Endothelial cell of umbilical vein (primary cell): Measurements from ENCODE around the gene GUCA2B. TPM values are rescaled to one million over a fixed set of nuclear protein-coding genes. Genes with fewer than 3 reads are reported as not detected.

Experiments
- BruUV-seq: library from RNA; stranded (reverse); fragments of 400-500 nt; replicated peaks from 2 replicates; lab custom pipeline; 2021; lab: Mats Ljungman, UMichigan
- CTCF ChIA-PET: fragments of 300-600, 350-600 bp; sonication (Branson Sonifier 250); formaldehyde crosslinking; loops from one replicate; lab custom pipeline; 2021; ENCODE audit warnings: antibody characterized with exemption, inconsistent platforms; lab: Charles Lee
- POLR2A ChIA-PET: fragments of 300-600, 350-600 bp; sonication (Branson Sonifier 250); formaldehyde crosslinking; loops from one replicate; lab custom pipeline; 2021; ENCODE audit warnings: antibody characterized with exemption, inconsistent platforms; lab: Charles Lee
- DNase-seq: peaks from one replicate; pipeline ENCODE4 v3.0.0-alpha.2; 2011; ENCODE audit warnings: low read depth, low spot score
- FAIRE-seq: peaks from 2 replicates; lab custom pipeline; 2011; peaks lifted over from hg19 to GRCh38; lab: Jason Lieb, UNC
- H2AFZ ChIP-seq: 2 replicates; pipeline ENCODE4 v1.6.0; 2012; ENCODE audit warnings: low read depth, low read length, control low read depth, inconsistent platforms
- H3K27ac ChIP-seq: 2 replicates; pipeline ENCODE4 v1.5.1; 2011; ENCODE audit warnings: low read depth, mild to moderate bottlenecking, control low read depth, low read length, moderate library complexity; ENCODE audit not compliant: insufficient read depth
- H3K27me3 ChIP-seq, 2 experiments: 2 replicates each; pipeline versions ENCODE4 v1.6.0 to v1.6.1; 2011; ENCODE audit warnings: low read length in 2 of 2, mixed read lengths in 1 of 2; ENCODE audit not compliant: control insufficient read depth in 2 of 2, insufficient read depth in 2 of 2
- H3K36me3 ChIP-seq, 2 experiments: 2 replicates in 1 of 2; 3 replicates in 1 of 2; pipeline ENCODE4 v1.5.1; 2011; ENCODE audit warnings: low read length in 2 of 2, mild to moderate bottlenecking in 1 of 2, moderate library complexity in 1 of 2; ENCODE audit not compliant: control insufficient read depth in 2 of 2, insufficient read depth in 2 of 2; ENCODE audit errors: extremely low read depth in 1 of 2
- H3K4me1 ChIP-seq: 3 replicates; pipeline ENCODE4 v1.5.1; 2011; ENCODE audit warnings: mild to moderate bottlenecking, low read length; ENCODE audit not compliant: control insufficient read depth, insufficient read depth; ENCODE audit errors: extremely low read depth
- H3K4me2 ChIP-seq: 2 replicates; pipeline ENCODE4 v1.6.1; 2011; ENCODE audit warnings: low read length, control low read depth, mixed read lengths; ENCODE audit not compliant: insufficient read depth
- H3K4me3 ChIP-seq, 3 experiments: fragments of 200-600 bp in 1 of 3; sonication (generic), shearing (Covaris generic) in 1 of 3; replicated peaks in 1 of 3; 2 replicates each; pipeline ENCODE4 v1.5.1; 2011 to 2016; ENCODE audit warnings: control low read depth in 3 of 3, low read length in 3 of 3, mild to moderate bottlenecking in 2 of 3, inconsistent platforms in 1 of 3, low read depth in 1 of 3, moderate library complexity in 1 of 3; ENCODE audit not compliant: insufficient read depth in 1 of 3
- H3K79me2 ChIP-seq: 2 replicates; pipeline ENCODE4 v1.6.0; 2012; ENCODE audit warnings: low read length, inconsistent platforms; ENCODE audit not compliant: control insufficient read depth, insufficient read depth
- H3K9ac ChIP-seq: replicated peaks from 2 replicates; pipeline ENCODE3; 2011; ENCODE audit warnings: low read length, control low read depth; ENCODE audit not compliant: insufficient read depth; ENCODE audit errors: extremely low read depth
- H3K9me1 ChIP-seq: replicated peaks from 3 replicates; pipeline ENCODE4 v1.6.0; 2011; ENCODE audit warnings: mild to moderate bottlenecking, low read length; ENCODE audit not compliant: control insufficient read depth, insufficient read depth; ENCODE audit errors: extremely low read depth
- H3K9me3 ChIP-seq: replicated peaks from 2 replicates; pipeline ENCODE4 v1.5.1; 2012; ENCODE audit warnings: low read length, inconsistent platforms; ENCODE audit not compliant: control insufficient read depth, insufficient read depth
- H4K20me1 ChIP-seq: replicated peaks from 2 replicates; pipeline ENCODE3; 2011; ENCODE audit warnings: mild to moderate bottlenecking, low read length; ENCODE audit not compliant: control insufficient read depth, insufficient read depth; ENCODE audit errors: extremely low read depth
- EZH2 ChIP-seq: IDR thresholded peaks from 2 replicates; pipeline ENCODE4 v1.6.1; 2012; ENCODE audit warnings: borderline replicate concordance, low read depth, mild to moderate bottlenecking, moderate library complexity, low read length, inconsistent platforms; ENCODE audit not compliant: severe bottlenecking
- FOS ChIP-seq: IDR thresholded peaks from 2 replicates; pipeline ENCODE4 v1.6.1; 2011; ENCODE audit warnings: mild to moderate bottlenecking, low read length, moderate library complexity, borderline replicate concordance; ENCODE audit not compliant: insufficient read depth
- GATA2 ChIP-seq: IDR thresholded peaks from 2 replicates; pipeline ENCODE4 v1.7.0; 2011; ENCODE audit warnings: low read depth, mild to moderate bottlenecking, moderate library complexity, mixed read lengths, low read length; ENCODE audit not compliant: insufficient read length, insufficient read depth
- JUN ChIP-seq: IDR thresholded peaks from 2 replicates; pipeline ENCODE4 v1.6.1; 2011; ENCODE audit warnings: borderline replicate concordance, low read depth; ENCODE audit not compliant: insufficient read length, insufficient read depth
- MYC ChIP-seq: IDR thresholded peaks from one replicate; pipeline ENCODE4 v1.6.1; 2011; ENCODE audit warnings: mild to moderate bottlenecking, low read depth, low read length
- POLR2A ChIP-seq: IDR thresholded peaks from 2 replicates; pipeline ENCODE4 v1.6.1; 2012; ENCODE audit warnings: low read depth, mild to moderate bottlenecking, control low read depth, low read length
- POLR2AphosphoS5 ChIP-seq: IDR thresholded peaks from 2 replicates; pipeline ENCODE4 v1.6.1; 2012; ENCODE audit warnings: low read depth, mild to moderate bottlenecking, control low read depth, low read length, moderate library complexity; ENCODE audit not compliant: insufficient read depth
- dilution Hi-C: fragments of 300-500 bp; cut with MboI; formaldehyde crosslinking; loops from one replicate; pipeline ENCODE4 v1.15.0; 2019; ENCODE audit warnings: low sequenced_read_pairs; ENCODE audit not compliant: extremely low pct_ligation_motif_present
- intact Hi-C: fragments of 100-400 bp; cut with micrococcal nuclease; formaldehyde crosslinking; loops from one replicate; pipeline ENCODE4 v1.10.0; 2022
- polyA plus RNA-seq, 4 experiments: library from polyadenylated mRNA; depleted of rRNA in 3 of 4; stranded (reverse) in 3 of 4; unstranded in 1 of 4; fragments of >200 nt; gene quantifications; 2 replicates each; pipeline versions ENCODE4 v1.2.1 to v1.2.3, GENCODE V29; 2011 to 2012; ENCODE audit warnings: missing spikeins in 1 of 4
- total RNA-seq: library from RNA; stranded (reverse); gene quantifications from 2 replicates; pipeline ENCODE4 v1.2.3, GENCODE V29; 2021
- TF ChIP-seq, protein P1 (sequence below): IDR thresholded peaks from 2 replicates; pipeline ENCODE4 v1.6.1; 2011; ENCODE audit not compliant: insufficient read depth, insufficient read length
- TF ChIP-seq, protein P2 (sequence below), 2 donors: IDR thresholded peaks; 1 replicate in 1 of 2; 2 replicates in 1 of 2; pipeline ENCODE4 v1.5.1; 2011; ENCODE audit warnings: low read length in 2 of 2, mild to moderate bottlenecking in 2 of 2, moderate library complexity in 2 of 2, control low read depth in 1 of 2, inconsistent platforms in 1 of 2, low read depth in 1 of 2; ENCODE audit not compliant: insufficient read depth in 1 of 2; ENCODE audit errors: extremely low read depth in 1 of 2

The GUCA2B gene
- total and polyA plus RNA-seq, 2 donors (not counting 3 experiments of a cell fraction or from before 2014, with no cell fraction given), result not detected

DNA sequence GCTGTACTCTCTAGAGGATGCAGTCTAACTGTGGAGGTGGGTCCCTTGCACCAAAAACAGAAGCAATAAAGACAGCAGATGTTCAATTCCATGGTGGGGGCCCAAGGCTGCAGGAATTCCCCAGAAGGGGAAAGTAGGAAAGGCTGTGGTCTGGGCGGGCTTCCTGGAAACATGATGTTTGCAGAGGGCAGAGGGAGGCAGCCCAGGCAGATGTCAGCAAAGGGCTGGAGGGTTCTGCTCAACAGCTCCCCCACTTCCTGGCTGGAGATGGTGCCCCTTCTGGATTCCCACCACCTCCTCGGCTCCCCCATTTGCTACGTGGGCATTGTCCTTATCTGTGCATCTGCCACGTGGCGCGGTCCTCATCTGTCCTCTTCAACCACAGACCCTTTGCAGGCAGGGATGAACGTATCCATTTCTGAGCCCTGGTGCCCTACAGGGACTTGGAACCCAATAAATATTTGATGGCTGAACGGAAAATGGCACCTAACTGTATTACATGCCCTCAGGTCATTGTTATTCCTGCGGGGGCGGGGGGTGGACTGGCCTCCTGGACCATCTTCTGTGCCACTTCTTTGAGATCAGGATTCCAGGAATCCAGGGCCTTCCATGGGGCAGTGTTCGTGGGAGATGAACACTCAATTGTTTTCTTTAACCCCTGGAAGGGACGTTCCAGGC is 8.4 kb upstream of the GUCA2B start:
- no peak overlapping the region for H2AFZ ChIP-seq
- no peaks in the 10 kb centered on the region for H3K79me2 ChIP-seq
- TF ChIP-seq, protein P1, sequence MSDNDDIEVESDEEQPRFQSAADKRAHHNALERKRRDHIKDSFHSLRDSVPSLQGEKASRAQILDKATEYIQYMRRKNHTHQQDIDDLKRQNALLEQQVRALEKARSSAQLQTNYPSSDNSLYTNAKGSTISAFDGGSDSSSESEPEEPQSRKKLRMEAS, result no peak
- TF ChIP-seq JUN, result no peak
- TF ChIP-seq GATA2, result no peak
- no peak for TF ChIP-seq POLR2AphosphoS5
- no peak for TF ChIP-seq FOS
- no peak for TF ChIP-seq MYC
- TF ChIP-seq, protein P2, sequence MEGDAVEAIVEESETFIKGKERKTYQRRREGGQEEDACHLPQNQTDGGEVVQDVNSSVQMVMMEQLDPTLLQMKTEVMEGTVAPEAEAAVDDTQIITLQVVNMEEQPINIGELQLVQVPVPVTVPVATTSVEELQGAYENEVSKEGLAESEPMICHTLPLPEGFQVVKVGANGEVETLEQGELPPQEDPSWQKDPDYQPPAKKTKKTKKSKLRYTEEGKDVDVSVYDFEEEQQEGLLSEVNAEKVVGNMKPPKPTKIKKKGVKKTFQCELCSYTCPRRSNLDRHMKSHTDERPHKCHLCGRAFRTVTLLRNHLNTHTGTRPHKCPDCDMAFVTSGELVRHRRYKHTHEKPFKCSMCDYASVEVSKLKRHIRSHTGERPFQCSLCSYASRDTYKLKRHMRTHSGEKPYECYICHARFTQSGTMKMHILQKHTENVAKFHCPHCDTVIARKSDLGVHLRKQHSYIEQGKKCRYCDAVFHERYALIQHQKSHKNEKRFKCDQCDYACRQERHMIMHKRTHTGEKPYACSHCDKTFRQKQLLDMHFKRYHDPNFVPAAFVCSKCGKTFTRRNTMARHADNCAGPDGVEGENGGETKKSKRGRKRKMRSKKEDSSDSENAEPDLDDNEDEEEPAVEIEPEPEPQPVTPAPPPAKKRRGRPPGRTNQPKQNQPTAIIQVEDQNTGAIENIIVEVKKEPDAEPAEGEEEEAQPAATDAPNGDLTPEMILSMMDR (IDR thresholded peaks at IDR 0.05; ENCODE audit: extremely low read depth in 1 of 2, insufficient read depth in 1 of 2, low read depth in 1 of 2, low read length in 2 of 2), result no peak
- TF ChIP-seq EZH2, result no peak
- TF ChIP-seq POLR2A, result no peak
- H3K9me1 ChIP-seq, result no peaks in the 10 kb centered on the region
- no peak overlapping the region for H3K9ac ChIP-seq
- H3K27ac ChIP-seq, result no peak overlapping the region
- ChIA-PET CTCF (interaction anchor here (1.8 to 3.1 kb wide), 2 partner anchors 27 to 28 kb away, joined by 7 to 58 read pairs; no protein-coding TSS in a partner anchor), POLR2A (no interaction called here)
- no TSS peak for BruUV-seq
- H3K36me3 ChIP-seq, result no peaks in the 10 kb centered on the region
- peaks cover 21 to 22% of the 10 kb centered on the region in 2 experiments for H3K27me3 ChIP-seq
- DNase-seq (no peak), FAIRE-seq (no peak)
- H4K20me1 ChIP-seq, result no peaks in the 10 kb centered on the region
- dilution Hi-C loops (no loop called here), intact Hi-C loops (loop anchor here (5.0 to 10.0 kb wide), 2 partner anchors 330 to 432 kb away; no protein-coding TSS in a partner anchor)
- H3K4me2 ChIP-seq, result no peak overlapping the region
- no peaks in the 10 kb centered on the region for H3K9me3 ChIP-seq
- H3K4me1 ChIP-seq, result no peaks in the 10 kb centered on the region
- H3K4me3 ChIP-seq, result no peak overlapping the region
